Measurements from ENCODE around the gene GSE1.

DNA sequence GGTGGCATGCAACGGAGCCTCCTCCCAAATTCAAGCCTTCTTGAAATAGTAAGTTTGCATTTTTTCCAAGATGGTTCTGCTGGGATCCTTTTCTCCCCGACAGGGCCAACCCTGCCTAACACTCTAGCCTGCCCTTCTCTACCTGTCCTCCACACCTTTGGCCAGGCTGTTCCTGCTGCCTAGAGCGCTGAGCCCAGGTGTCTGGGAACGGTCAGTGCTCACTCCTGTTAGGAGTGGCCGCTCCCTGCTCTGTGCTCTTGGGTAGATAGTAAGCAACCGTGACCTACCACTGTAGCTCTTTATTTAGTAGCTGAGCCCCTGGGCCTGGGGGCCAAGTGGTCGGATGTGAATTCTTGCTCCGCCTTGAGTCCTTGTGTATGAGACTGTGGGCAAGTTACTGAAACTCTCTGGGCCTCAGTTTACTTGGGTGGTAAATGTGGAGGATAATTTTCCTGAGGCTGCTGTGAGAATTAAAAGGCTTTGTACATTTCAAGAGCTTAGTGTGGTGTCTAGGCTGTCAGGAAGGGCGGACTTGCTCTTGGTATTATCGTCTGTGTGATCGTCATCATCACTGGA is 44.0 kb upstream of the GSE1 start:
- TF ChIP-seq, protein P1, sequence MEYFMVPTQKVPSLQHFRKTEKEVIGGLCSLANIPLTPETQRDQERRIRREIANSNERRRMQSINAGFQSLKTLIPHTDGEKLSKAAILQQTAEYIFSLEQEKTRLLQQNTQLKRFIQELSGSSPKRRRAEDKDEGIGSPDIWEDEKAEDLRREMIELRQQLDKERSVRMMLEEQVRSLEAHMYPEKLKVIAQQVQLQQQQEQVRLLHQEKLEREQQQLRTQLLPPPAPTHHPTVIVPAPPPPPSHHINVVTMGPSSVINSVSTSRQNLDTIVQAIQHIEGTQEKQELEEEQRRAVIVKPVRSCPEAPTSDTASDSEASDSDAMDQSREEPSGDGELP (CRISPR knock-in tag; IDR thresholded peaks at IDR 0.05; ENCODE audit: borderline replicate concordance), result no peak
- TF ChIP-seq ZBTB7A (IDR thresholded peaks at IDR 0.05; ENCODE audit: borderline replicate concordance, control insufficient read depth, low read depth, low read length) (no peak), FOXK2 (conservative IDR thresholded peaks at IDR 0.05 in 1 of 2, IDR thresholded peaks at IDR 0.05 in 1 of 2; ENCODE audit: low read depth in 2 of 2) (no peak), ARNT (IDR thresholded peaks at IDR 0.05) (no peak), LEF1 (IDR thresholded peaks at IDR 0.05) (no peak), KDM1A (IDR thresholded peaks at IDR 0.05) (no peak), BMI1 (IDR thresholded peaks at IDR 0.05; ENCODE audit: low read length) (no peak), JUNB (CRISPR knock-in tag; conservative IDR thresholded peaks at IDR 0.05) (no peak), TAF1 (IDR thresholded peaks at IDR 0.05; ENCODE audit: control insufficient read depth, extremely low read depth, insufficient read depth, low read length, severe bottlenecking) (no peak), FOSL1 (tag; conservative IDR thresholded peaks at IDR 0.05) (no peak), NR2F6 (CRISPR knock-in tag; IDR thresholded peaks at IDR 0.05) (no peak), TCFL5 (CRISPR knock-in tag; conservative IDR thresholded peaks at IDR 0.05) (no peak)
- TF ChIP-seq, protein P2, sequence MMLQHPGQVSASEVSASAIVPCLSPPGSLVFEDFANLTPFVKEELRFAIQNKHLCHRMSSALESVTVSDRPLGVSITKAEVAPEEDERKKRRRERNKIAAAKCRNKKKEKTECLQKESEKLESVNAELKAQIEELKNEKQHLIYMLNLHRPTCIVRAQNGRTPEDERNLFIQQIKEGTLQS (IDR thresholded peaks at IDR 0.05), result no peak
- TF ChIP-seq, protein P2 (CRISPR knock-in tag; conservative IDR thresholded peaks at IDR 0.05), result no peak
- TF ChIP-seq, protein P3, sequence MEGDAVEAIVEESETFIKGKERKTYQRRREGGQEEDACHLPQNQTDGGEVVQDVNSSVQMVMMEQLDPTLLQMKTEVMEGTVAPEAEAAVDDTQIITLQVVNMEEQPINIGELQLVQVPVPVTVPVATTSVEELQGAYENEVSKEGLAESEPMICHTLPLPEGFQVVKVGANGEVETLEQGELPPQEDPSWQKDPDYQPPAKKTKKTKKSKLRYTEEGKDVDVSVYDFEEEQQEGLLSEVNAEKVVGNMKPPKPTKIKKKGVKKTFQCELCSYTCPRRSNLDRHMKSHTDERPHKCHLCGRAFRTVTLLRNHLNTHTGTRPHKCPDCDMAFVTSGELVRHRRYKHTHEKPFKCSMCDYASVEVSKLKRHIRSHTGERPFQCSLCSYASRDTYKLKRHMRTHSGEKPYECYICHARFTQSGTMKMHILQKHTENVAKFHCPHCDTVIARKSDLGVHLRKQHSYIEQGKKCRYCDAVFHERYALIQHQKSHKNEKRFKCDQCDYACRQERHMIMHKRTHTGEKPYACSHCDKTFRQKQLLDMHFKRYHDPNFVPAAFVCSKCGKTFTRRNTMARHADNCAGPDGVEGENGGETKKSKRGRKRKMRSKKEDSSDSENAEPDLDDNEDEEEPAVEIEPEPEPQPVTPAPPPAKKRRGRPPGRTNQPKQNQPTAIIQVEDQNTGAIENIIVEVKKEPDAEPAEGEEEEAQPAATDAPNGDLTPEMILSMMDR (IDR thresholded peaks at IDR 0.05 in 2 of 3, conservative IDR thresholded peaks at IDR 0.05 in 1 of 3; ENCODE audit: insufficient read depth in 2 of 3, low read depth in 1 of 3, low read length in 3 of 3), result no peak
